CD4-positive, alpha-beta memory T cell (primary cell): ENCODE data around the gene DSTYK. TPM values are rescaled to one million over a fixed set of nuclear protein-coding genes. Genes with fewer than 3 reads are reported as not detected.
A peak's percentile ranks its signal among the peaks of the same experiment; 100 is the strongest.

Experiments
- CTCF ChIA-PET: fragments of 350-600 bp; sonication (Branson Sonifier 250); formaldehyde crosslinking; loops from one replicate; lab custom pipeline; 2021; ENCODE audit warnings: inconsistent platforms; ENCODE audit not compliant: partially characterized antibody; lab: Charles Lee
- POLR2A ChIA-PET: fragments of 350-600 bp; sonication (Branson Sonifier 250); formaldehyde crosslinking; loops from one replicate; lab custom pipeline; 2021; ENCODE audit not compliant: partially characterized antibody; lab: Charles Lee
- DNase-seq, 5 donors: peaks; one replicate each; pipeline versions ENCODE4 v3.0.0 to v3.0.0-alpha.2; 2020 to 2022; ENCODE audit warnings: mixed read lengths in 1 of 5
- H3K27ac ChIP-seq: one replicate; pipeline ENCODE4 v1.7.0; 2013; ENCODE audit warnings: low read depth, low read length
- H3K27me3 ChIP-seq: 2 replicates; pipeline ENCODE4 v1.7.0; 2013; ENCODE audit warnings: mild to moderate bottlenecking, low read length, moderate library complexity; ENCODE audit not compliant: insufficient read depth
- H3K36me3 ChIP-seq: 2 replicates; pipeline ENCODE4 v1.7.0; 2013; ENCODE audit warnings: mild to moderate bottlenecking, low read length, moderate library complexity; ENCODE audit not compliant: insufficient read depth
- H3K4me1 ChIP-seq: 2 replicates; pipeline ENCODE4 v1.7.0; 2013; ENCODE audit warnings: mild to moderate bottlenecking, low read length, moderate library complexity; ENCODE audit not compliant: insufficient read depth
- H3K4me3 ChIP-seq, 2 donors: one replicate each; pipeline ENCODE4 v1.7.0; 2013; ENCODE audit warnings: low read length in 2 of 2, mild to moderate bottlenecking in 1 of 2
- H3K9me3 ChIP-seq, 2 donors: one replicate each; pipeline ENCODE4 v1.7.0; 2013; ENCODE audit warnings: low read length in 2 of 2, control low read depth in 1 of 2; ENCODE audit not compliant: control insufficient read depth in 1 of 2
- H3K27ac Mint-ChIP-seq, 7 donors: one replicate each; pipeline ENCODE4 v1.8.0; 2020 to 2021; ENCODE audit warnings: mixed read lengths in 7 of 7, mild to moderate bottlenecking in 6 of 7, inconsistent platforms in 3 of 7, moderate library complexity in 3 of 7
- H3K27me3 Mint-ChIP-seq, 2 donors: one replicate each; pipeline ENCODE4 v1.8.0; 2020 to 2021; ENCODE audit warnings: mixed read lengths in 2 of 2
- H3K36me3 Mint-ChIP-seq, 2 donors: one replicate each; pipeline ENCODE4 v1.8.0; 2020 to 2021; ENCODE audit warnings: mixed read lengths in 2 of 2, inconsistent platforms in 1 of 2, mild to moderate bottlenecking in 1 of 2
- H3K4me1 Mint-ChIP-seq, 4 donors: one replicate each; pipeline ENCODE4 v1.8.0; 2020 to 2021; ENCODE audit warnings: mixed read lengths in 4 of 4, mild to moderate bottlenecking in 1 of 4
- H3K4me3 Mint-ChIP-seq, 8 donors: one replicate each; pipeline ENCODE4 v1.8.0; 2020 to 2021; ENCODE audit warnings: mixed read lengths in 8 of 8, mild to moderate bottlenecking in 7 of 8, moderate library complexity in 6 of 8, inconsistent platforms in 3 of 8
- H3K9me3 Mint-ChIP-seq, 8 donors: one replicate each; pipeline ENCODE4 v1.8.0; 2020 to 2021; ENCODE audit warnings: mixed read lengths in 8 of 8, mild to moderate bottlenecking in 5 of 8, inconsistent platforms in 3 of 8, moderate library complexity in 1 of 8
- intact Hi-C: fragments of 100-400 bp; cut with micrococcal nuclease; formaldehyde crosslinking; loops from one replicate; pipeline ENCODE4 v1.15.1; 2023
- polyA plus RNA-seq, 2 donors: library from polyadenylated mRNA; unstranded; fragments of 300-500 nt; fragmentation: Illumina TruSeq; gene quantifications; one replicate each; pipeline ENCODE4 v1.2.3, GENCODE V29; 2021
- total RNA-seq, 2 experiments: library from RNA; stranded (reverse); gene quantifications; one replicate each; pipeline ENCODE4 v1.2.3, GENCODE V29; 2021

DSTYK gene
- total and polyA plus RNA-seq, 4 experiments from 2014 or later = 5.3 to 16.6 (median 12.6) TPM

- POLR2A ChIA-PET = interaction anchor here (1.1 kb wide), 2 partner anchors 25 to 81 kb away, joined by 3 read pairs; no protein-coding TSS in a partner anchor
- H3K4me1 ChIP-seq = peaks cover 42% of the 10 kb centered on the region
- DNase-seq = no peak
- no peaks in the 10 kb centered on the region for H3K27me3 ChIP-seq
- CTCF ChIA-PET = interaction anchor here (0.8 to 1.5 kb wide), 3 partner anchors 25 to 68 kb away, joined by 3 to 4 read pairs (median 3); no protein-coding TSS in a partner anchor
- no peak overlapping the region for H3K4me3 Mint-ChIP-seq
- no peaks in the 10 kb centered on the region for H3K9me3 ChIP-seq
- no peak overlapping the region for H3K4me3 ChIP-seq
- no peak overlapping the region for H3K27ac ChIP-seq
- H3K36me3 ChIP-seq = no peaks in the 10 kb centered on the region
- H3K27ac Mint-ChIP-seq = peak overlapping the region in 2 of 7 donors; percentile 22 to 33
- H3K4me1 Mint-ChIP-seq = peaks cover 27 to 60% (median 43%) of the 10 kb centered on the region in 4 donors
- H3K36me3 Mint-ChIP-seq = peaks cover 0 to 2% of the 10 kb centered on the region in 2 donors
- intact Hi-C loops = no loop called here
- no peaks in the 10 kb centered on the region for H3K9me3 Mint-ChIP-seq
- H3K27me3 Mint-ChIP-seq = no peaks in the 10 kb centered on the region
Measured at GRCh38 chr1:205205055-205205454, 6.4 kb downstream of the DSTYK start.

GRCh38 chr1:205204552-205204951, 7.0 kb downstream of the DSTYK start:
- Mint-ChIP-seq H3K4me3 (peak overlapping the region in 1 of 8 donors; percentile 39), H3K27me3 (no peaks in the 10 kb centered on the region), H3K9me3 (no peaks in the 10 kb centered on the region), H3K36me3 (peaks cover 0 to 2% of the 10 kb centered on the region in 2 donors), H3K4me1 (peaks cover 32 to 60% (median 46%) of the 10 kb centered on the region in 4 donors), H3K27ac (peak overlapping the region in 1 of 7 donors; percentile 22)
- intact Hi-C loops = no loop called here
- Histone ChIP-seq H3K9me3 (no peaks in the 10 kb centered on the region), H3K27ac (no peak overlapping the region), H3K4me3 (no peak overlapping the region), H3K4me1 (peaks cover 45% of the 10 kb centered on the region), H3K36me3 (no peaks in the 10 kb centered on the region), H3K27me3 (no peaks in the 10 kb centered on the region)
- CTCF ChIA-PET = no interaction called here
- no peak for DNase-seq
- POLR2A ChIA-PET = interaction anchor here (1.1 kb wide), 2 partner anchors 25 to 81 kb away, joined by 3 read pairs; no protein-coding TSS in a partner anchor

GRCh38 chr1:205199931-205200299, 11.6 kb downstream of the DSTYK start:
- Mint-ChIP-seq H3K9me3 (peaks cover 0 to 3% (median 0%) of the 10 kb centered on the region in 8 donors), H3K4me1 (peaks cover 36 to 66% (median 51%) of the 10 kb centered on the region in 4 donors), H3K4me3 (peak overlapping the region in 7 of 8 donors; percentile 18 to 83 (median 65)), H3K36me3 (peaks cover 9 to 15% of the 10 kb centered on the region in 2 donors), H3K27ac (peak overlapping the region in 4 of 7 donors; percentile 41 to 73 (median 72)), H3K27me3 (no peaks in the 10 kb centered on the region)
- CTCF ChIA-PET = interaction anchor here (0.6 to 1.2 kb wide), 2 partner anchors 16 to 19 kb away, joined by 3 read pairs; no protein-coding TSS in a partner anchor
- Histone ChIP-seq H3K9me3 (no peaks in the 10 kb centered on the region), H3K4me1 (peaks cover 33% of the 10 kb centered on the region), H3K27me3 (no peaks in the 10 kb centered on the region), H3K27ac (no peak overlapping the region), H3K4me3 (no peak overlapping the region), H3K36me3 (no peaks in the 10 kb centered on the region)
- POLR2A ChIA-PET = interaction anchor here (0.8 to 1.9 kb wide), 3 partner anchors 10 to 79 kb away, joined by 3 to 5 read pairs (median 5); partner anchors contain the start of gene RBBP5
- DNase-seq = no peak
- intact Hi-C loops = no loop called here

- intact Hi-C loops = no loop called here
Measured at GRCh38 chr1:205199090-205199930, 12.2 kb downstream of the DSTYK start.

DNA sequence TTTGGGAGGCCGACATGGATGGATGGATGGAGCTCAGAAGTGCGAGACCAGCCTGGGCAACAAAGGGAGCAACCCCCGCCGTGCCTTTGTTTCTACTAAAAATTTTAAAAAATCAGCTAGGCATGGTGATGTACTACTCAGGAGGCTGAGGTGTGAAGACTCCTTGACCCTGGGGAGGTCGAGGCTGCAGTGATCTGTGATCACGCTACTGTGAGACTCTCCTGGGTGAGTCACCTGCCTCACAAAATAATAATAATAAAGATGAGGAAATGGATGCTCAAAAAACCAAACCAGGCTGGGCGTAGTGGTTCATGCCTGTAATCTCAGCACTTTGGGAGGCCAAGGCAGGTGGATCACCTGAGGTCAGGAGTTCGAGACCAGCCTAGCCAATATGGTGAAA, 19.2 kb downstream of the DSTYK start:
- Histone ChIP-seq H3K4me3 (no peak overlapping the region), H3K27me3 (no peaks in the 10 kb centered on the region), H3K4me1 (peaks cover 14% of the 10 kb centered on the region), H3K36me3 (peaks cover 3% of the 10 kb centered on the region), H3K27ac (no peak overlapping the region), H3K9me3 (no peaks in the 10 kb centered on the region)
- Mint-ChIP-seq H3K27me3 (no peaks in the 10 kb centered on the region), H3K9me3 (peaks cover 0 to 9% (median 2%) of the 10 kb centered on the region in 8 donors), H3K27ac (no peak overlapping the region), H3K4me3 (no peak overlapping the region), H3K4me1 (peaks cover 33 to 67% (median 54%) of the 10 kb centered on the region in 4 donors), H3K36me3 (peaks cover 16 to 19% of the 10 kb centered on the region in 2 donors)
- CTCF ChIA-PET = interaction anchor here (1.0 kb wide), 1 partner anchor 13 kb away, joined by 3 read pairs; no protein-coding TSS in a partner anchor
- POLR2A ChIA-PET = no interaction called here
- DNase-seq = no peak
- intact Hi-C loops = no loop called here

More at GRCh38 chr1:205199090-205199930, 12.2 kb downstream of the DSTYK start:
- H3K4me1 ChIP-seq = peaks cover 27% of the 10 kb centered on the region
- H3K36me3 ChIP-seq = no peaks in the 10 kb centered on the region
- H3K27me3 ChIP-seq = no peaks in the 10 kb centered on the region
- H3K4me3 ChIP-seq = no peak overlapping the region
- Mint-ChIP-seq H3K27me3 (no peaks in the 10 kb centered on the region), H3K36me3 (peaks cover 9 to 15% of the 10 kb centered on the region in 2 donors), H3K9me3 (peaks cover 0 to 3% (median under 1%) of the 10 kb centered on the region in 8 donors), H3K4me1 (peaks cover 32 to 60% (median 46%) of the 10 kb centered on the region in 4 donors), H3K27ac (peak overlapping the region in 6 of 7 donors; percentile 41 to 73 (median 67)), H3K4me3 (peak overlapping the region; percentile 1 to 83 (median 56))
- DNase-seq = peak in 1 of 5 donors; percentile 7
- no peak overlapping the region for H3K27ac ChIP-seq
- no peaks in the 10 kb centered on the region for H3K9me3 ChIP-seq
- ChIA-PET POLR2A (interaction anchor here (0.8 to 1.9 kb wide), 3 partner anchors 11 to 78 kb away, joined by 3 to 5 read pairs (median 5); partner anchors contain the start of gene RBBP5), CTCF (interaction anchor here (1.0 to 1.3 kb wide), 3 partner anchors 16 to 136 kb away, joined by 3 to 5 read pairs (median 3); no protein-coding TSS in a partner anchor)

- no peak overlapping the region for H3K27ac Mint-ChIP-seq
- POLR2A ChIA-PET = no interaction called here
- H3K36me3 Mint-ChIP-seq = peaks cover 12 to 25% of the 10 kb centered on the region in 2 donors
Measured at GRCh38 chr1:205191622-205192021, 19.9 kb downstream of the DSTYK start.

More at GRCh38 chr1:205191622-205192021, 19.9 kb downstream of the DSTYK start:
- no peaks in the 10 kb centered on the region for H3K9me3 ChIP-seq
- Mint-ChIP-seq H3K4me3 (peak overlapping the region in 1 of 8 donors; percentile 13), H3K27me3 (no peaks in the 10 kb centered on the region), H3K9me3 (peaks cover 0 to 9% (median 2%) of the 10 kb centered on the region in 8 donors), H3K4me1 (peaks cover 35 to 66% (median 58%) of the 10 kb centered on the region in 4 donors)
- H3K36me3 ChIP-seq = peaks cover 6% of the 10 kb centered on the region
- no peak for DNase-seq
- CTCF ChIA-PET = interaction anchor here (1.0 kb wide), 1 partner anchor 12 kb away, joined by 3 read pairs; no protein-coding TSS in a partner anchor
- H3K4me3 ChIP-seq = no peak overlapping the region
- peaks cover 14% of the 10 kb centered on the region for H3K4me1 ChIP-seq
- H3K27ac ChIP-seq = no peak overlapping the region
- intact Hi-C loops = no loop called here
- H3K27me3 ChIP-seq = no peaks in the 10 kb centered on the region
